ENCODE results near the gene CCDC188. TPM values are rescaled to one million over a fixed set of nuclear protein-coding genes. Genes with fewer than 3 reads are reported as not detected.

The CCDC188 gene
- total RNA-seq, 1 experiment from 2014 or later: not detected

GRCh38 chr22:20197407-20198030 is 46.7 kb upstream of the CCDC188 start (continued):
- TF ChIP-seq ARID4B (CRISPR knock-in tag; IDR thresholded peaks at IDR 0.05; ENCODE audit: borderline replicate concordance) (no peak), SMAD3 (CRISPR knock-in tag; IDR thresholded peaks at IDR 0.05; ENCODE audit: borderline replicate concordance) (no peak), MLX (CRISPR knock-in tag; IDR thresholded peaks at IDR 0.05) (no peak), ZNF416 (CRISPR knock-in tag; IDR thresholded peaks at IDR 0.05) (no peak), CBFB (CRISPR knock-in tag; IDR thresholded peaks at IDR 0.05; ENCODE audit: low read depth) (no peak), ZMAT4 (CRISPR knock-in tag; IDR thresholded peaks at IDR 0.05) (no peak), TEAD1 (CRISPR knock-in tag; IDR thresholded peaks at IDR 0.05) (no peak), FOXK1 (CRISPR knock-in tag; IDR thresholded peaks at IDR 0.05) (no peak)

GRCh38 chr22:20196094-20196842 is 45.4 kb upstream of the CCDC188 start:
- no peak overlapping the region for H3K4me3 Mint-ChIP-seq
- H3K9me3 Mint-ChIP-seq: no peaks in the 10 kb centered on the region
- ATAC-seq: no peak
- no peak overlapping the region for H3K27ac Mint-ChIP-seq
- no peaks in the 10 kb centered on the region for H3K4me1 Mint-ChIP-seq
- no peaks in the 10 kb centered on the region for H3K27me3 Mint-ChIP-seq (ENCODE audit: low read depth)
- no peaks in the 10 kb centered on the region for H3K36me3 Mint-ChIP-seq
- POLR2A ChIA-PET: no interaction called here
- CTCF ChIA-PET: interaction anchor here (0.8 to 5.7 kb wide), 12 partner anchors 10 to 62 kb away, joined by 3 to 25 read pairs (median 5); no protein-coding TSS in a partner anchor
- DNase-seq (ENCODE audit: low spot score): no peak
- TF ChIP-seq ZNF138 (CRISPR knock-in tag; conservative IDR thresholded peaks at IDR 0.05) (no peak), HMGA2 (CRISPR knock-in tag; IDR thresholded peaks at IDR 0.05) (no peak), ATF6 (CRISPR knock-in tag; IDR thresholded peaks at IDR 0.05) (no peak), TCF7 (CRISPR knock-in tag; IDR thresholded peaks at IDR 0.05; ENCODE audit: low read depth) (no peak), TEAD4 (CRISPR knock-in tag; IDR thresholded peaks at IDR 0.05) (no peak), HMGXB4 (CRISPR knock-in tag; IDR thresholded peaks at IDR 0.05) (no peak), ZNF532 (CRISPR knock-in tag; IDR thresholded peaks at IDR 0.05; ENCODE audit: borderline replicate concordance) (no peak), E2F5 (CRISPR knock-in tag; IDR thresholded peaks at IDR 0.05) (no peak)

Measured in WTC11 (cell line).